LNCAP (cell line): ENCODE measurements around the gene PAX5.

ENCODE experiments used
- TF ChIP-seq, protein P1 (sequence below): fragments of 450-650 bp; IDR thresholded peaks from 2 replicates; pipeline ENCODE4 v1.5.1; 2017; ENCODE audit warnings: mild to moderate bottlenecking

The PAX5 gene

DNA sequence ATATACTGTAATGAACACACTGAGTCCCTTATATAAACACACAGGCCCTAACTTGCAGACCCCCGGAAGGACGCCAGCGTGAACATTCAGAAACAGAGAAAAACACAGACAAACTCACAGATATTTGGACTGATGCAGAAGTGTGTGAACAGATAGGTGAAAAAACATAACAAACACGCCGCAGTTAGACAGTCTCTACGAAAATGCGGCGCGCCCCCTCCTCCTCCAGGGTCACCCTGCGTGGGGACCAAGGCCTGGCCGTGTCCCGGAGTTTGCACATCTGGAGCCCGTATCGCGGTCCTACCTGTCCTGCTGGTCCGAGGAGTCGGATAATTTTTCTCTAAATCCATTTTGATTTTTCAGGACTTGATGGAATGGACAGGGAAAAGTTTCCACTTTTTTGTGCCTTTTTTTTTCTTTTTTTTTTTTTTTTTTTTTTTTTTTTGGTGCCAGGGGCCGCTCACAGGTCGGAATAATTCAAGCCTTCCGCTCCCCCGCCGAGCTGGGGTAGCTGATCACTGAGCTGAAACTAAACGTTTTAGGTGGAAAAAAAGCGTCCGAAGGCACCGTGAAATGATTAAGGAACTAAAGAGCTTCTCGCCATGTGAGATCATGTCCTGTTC is at the start of gene PAX5:
TSS of gene PAX5 (minus strand) at position 587 of the 623 bp plus-strand sequence. CDS start at position 350, 237 bp downstream.
- TF ChIP-seq, protein P1, sequence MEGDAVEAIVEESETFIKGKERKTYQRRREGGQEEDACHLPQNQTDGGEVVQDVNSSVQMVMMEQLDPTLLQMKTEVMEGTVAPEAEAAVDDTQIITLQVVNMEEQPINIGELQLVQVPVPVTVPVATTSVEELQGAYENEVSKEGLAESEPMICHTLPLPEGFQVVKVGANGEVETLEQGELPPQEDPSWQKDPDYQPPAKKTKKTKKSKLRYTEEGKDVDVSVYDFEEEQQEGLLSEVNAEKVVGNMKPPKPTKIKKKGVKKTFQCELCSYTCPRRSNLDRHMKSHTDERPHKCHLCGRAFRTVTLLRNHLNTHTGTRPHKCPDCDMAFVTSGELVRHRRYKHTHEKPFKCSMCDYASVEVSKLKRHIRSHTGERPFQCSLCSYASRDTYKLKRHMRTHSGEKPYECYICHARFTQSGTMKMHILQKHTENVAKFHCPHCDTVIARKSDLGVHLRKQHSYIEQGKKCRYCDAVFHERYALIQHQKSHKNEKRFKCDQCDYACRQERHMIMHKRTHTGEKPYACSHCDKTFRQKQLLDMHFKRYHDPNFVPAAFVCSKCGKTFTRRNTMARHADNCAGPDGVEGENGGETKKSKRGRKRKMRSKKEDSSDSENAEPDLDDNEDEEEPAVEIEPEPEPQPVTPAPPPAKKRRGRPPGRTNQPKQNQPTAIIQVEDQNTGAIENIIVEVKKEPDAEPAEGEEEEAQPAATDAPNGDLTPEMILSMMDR = no peak

DNA sequence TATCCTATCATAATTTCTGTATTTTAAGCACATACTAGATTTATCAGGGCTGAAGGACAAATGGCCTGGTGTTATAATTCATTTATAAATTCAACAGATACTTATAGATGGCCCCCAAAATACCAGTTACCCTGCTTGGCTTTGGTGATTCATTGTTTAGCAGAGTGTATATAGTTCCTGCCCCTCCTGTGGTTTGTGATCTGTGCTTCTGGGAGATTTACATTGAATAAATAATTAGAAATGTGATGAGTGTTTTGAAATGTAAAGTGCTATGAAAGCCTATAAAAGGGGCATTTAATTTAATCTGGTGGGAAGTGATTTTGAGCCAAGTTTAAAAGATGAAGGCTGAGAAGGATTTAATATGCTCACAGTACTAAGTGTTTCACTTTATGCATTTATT is 49.6 kb upstream of the PAX5 start:
- TF ChIP-seq, protein P1 = no peak

DNA sequence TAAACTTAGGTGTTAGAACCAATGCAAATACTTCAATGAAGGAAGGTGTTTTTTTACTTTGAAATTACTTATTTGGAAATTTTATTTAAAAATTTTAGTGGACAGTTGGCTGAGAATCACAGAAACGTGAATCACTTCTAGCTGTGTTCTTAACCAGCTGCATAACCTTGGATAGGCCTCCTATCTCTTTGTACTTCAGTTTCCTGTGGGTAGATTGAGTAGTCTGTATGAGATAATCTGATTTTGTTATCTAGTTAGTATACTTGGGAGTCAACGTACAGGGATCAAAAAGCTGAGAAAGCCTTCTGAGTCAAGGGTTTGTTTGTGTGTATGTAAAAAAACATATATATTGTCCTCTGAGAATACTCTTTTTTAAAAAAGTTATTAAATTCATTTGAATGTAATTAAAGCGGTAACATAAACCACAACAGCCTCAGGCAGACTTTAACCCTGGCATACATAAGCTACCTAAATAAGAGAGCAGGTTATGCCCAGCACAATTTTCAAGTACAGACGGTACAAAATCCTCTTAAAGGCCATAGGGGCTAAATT is 48.2 kb upstream of the PAX5 start:
- TF ChIP-seq, protein P1 = no peak

DNA sequence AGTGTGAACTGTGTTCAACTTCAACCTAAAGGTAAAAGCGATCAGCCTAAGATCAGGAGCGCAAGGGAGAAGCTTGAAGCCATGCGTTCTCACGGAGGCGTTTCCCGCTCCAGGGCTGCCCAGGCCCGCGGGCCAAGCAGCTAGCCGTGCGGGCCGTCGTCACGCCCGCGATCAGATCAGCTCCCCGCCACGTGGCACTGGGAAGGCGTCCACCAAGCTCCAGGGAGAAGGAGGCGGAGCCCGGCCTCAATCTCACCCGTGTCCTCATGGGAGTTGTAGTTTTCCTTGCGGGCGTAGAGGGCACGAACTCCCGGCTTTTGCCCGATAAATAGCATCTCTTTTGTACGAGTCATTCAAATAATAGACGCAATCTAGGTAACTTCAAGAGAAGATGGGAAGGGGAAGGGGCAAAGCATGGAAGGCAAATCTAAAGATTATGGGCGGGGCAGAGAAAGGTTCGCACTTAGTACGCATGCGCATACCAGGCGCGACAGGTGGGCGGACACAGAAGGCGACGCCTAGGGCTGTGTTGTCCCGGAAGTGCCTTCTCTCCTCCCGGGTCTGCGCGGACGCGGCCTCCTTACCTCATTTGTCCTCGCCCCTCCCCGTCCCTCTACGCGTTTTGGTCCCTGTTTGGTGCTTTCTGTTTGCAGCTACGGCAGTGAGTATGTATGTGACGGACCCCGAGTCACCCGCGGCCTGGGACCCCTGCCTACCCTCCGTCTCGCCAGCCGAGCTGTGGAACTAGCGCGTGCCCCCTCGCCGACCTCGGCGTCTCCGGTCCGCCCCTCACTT is 45.5 kb upstream of the PAX5 start:
- TF ChIP-seq, protein P1 = no peak

DNA sequence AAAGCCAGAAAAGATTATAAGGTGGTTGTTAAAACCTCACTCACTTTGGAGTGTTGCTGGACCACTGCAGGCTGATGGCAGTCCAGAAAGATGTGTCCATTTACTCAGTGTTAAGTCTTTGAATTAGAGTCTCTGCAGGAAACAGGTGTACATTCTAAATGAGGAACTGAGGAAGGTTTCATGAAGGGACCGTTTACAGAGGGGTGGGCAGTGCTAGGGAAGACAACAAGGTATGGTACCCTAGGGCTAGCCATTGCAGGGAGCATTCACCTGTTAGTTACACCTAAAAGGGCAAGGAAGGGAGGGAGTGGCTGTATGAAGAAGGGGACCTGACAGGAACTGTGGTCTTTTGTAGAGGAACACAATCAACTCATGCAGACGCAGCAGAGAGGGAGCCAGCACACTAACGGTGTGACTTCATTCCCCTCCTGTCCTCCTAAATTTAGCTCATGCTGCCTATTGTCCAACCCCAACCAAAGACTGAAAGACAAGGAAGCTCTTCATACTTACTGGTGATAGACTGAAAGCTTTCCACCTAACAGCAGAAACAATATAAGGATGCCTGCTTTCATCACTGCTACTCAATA is 32.2 kb upstream of the PAX5 start:
- TF ChIP-seq, protein P1 = no peak

DNA sequence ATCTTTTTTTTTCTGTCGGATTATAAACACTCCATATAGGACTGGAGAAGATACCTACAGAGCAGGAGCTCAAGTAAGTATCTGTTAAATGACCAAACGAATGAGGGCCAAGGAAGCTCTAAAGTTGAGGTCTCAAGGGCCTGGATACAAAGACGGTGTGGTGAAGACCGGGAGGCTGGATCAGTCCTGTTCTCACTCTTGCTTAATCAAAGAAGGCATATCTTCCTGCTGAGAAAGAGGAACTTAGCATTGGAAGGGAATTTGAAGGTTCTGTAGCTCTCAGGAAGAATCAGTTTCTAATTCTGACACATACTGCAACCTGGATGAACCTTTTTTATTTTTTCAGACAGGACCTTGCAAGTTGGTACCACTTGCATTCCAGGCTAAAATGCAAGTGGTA is 28.3 kb upstream of the PAX5 start:
- TF ChIP-seq, protein P1 = no peak

DNA sequence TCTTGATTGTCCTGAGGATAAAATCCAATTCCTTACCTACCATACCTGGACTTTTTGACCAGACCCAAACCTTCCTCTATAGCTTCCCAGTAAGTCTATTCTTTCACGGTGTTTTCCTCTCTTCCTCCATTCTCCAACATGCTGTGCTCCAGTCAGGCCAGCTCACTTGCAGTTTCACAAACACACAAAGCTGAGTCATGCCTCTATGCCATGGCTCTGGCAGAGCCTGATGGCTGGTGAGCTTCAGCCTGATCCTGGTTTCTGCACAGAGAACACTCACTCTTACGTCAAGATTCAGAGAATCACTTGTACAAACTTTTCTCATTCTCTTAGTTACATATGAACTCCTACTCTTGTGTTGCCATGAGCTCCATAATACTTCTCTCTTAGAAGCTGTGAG is 27.7 kb upstream of the PAX5 start:
- TF ChIP-seq, protein P1 = no peak
